Aorta (tissue), 5 donors: ENCODE results near the gene CIB4. TPM values are rescaled to one million over a fixed set of nuclear protein-coding genes. Genes with fewer than 3 reads are reported as not detected.

Experiments
- ATAC-seq: fragments of 200-7000 bp; cut with Tn5 transposase; one replicate; pipeline ENCODE4 v1.9.1; 2022; ENCODE audit warnings: moderate library complexity; ENCODE audit not compliant: low FRiP score
- DNase-seq, 2 donors: peaks; one replicate each; pipeline ENCODE4 v3.0.0-alpha.2; 2020
- H3K27ac ChIP-seq, 2 donors: one replicate each; pipeline ENCODE4 v1.5.1; 2013; ENCODE audit warnings: low read length in 2 of 2, mild to moderate bottlenecking in 2 of 2, moderate library complexity in 2 of 2, control low read depth in 1 of 2, inconsistent platforms in 1 of 2, low read depth in 1 of 2
- H3K27me3 ChIP-seq, 2 donors: one replicate each; pipeline ENCODE4 v1.6.1; 2013; ENCODE audit warnings: control low read depth in 1 of 2, low read length in 1 of 2, mild to moderate bottlenecking in 1 of 2, moderate library complexity in 1 of 2; ENCODE audit not compliant: insufficient read depth in 2 of 2, control insufficient read depth in 1 of 2
- H3K36me3 ChIP-seq, 2 donors: one replicate each; pipeline ENCODE4 v1.6.1; 2013; ENCODE audit warnings: control low read depth in 1 of 2, low read length in 1 of 2, mild to moderate bottlenecking in 1 of 2; ENCODE audit not compliant: insufficient read depth in 2 of 2, control insufficient read depth in 1 of 2
- H3K4me1 ChIP-seq, 2 donors: one replicate each; pipeline ENCODE4 v1.6.1; 2013; ENCODE audit warnings: low read length in 2 of 2, control low read depth in 1 of 2, mild to moderate bottlenecking in 1 of 2, moderate library complexity in 1 of 2; ENCODE audit not compliant: insufficient read depth in 2 of 2, control insufficient read depth in 1 of 2
- H3K4me3 ChIP-seq, 2 donors: one replicate each; pipeline ENCODE4 v1.5.1; 2013; ENCODE audit warnings: low read length in 2 of 2, control low read depth in 1 of 2, mild to moderate bottlenecking in 1 of 2
- H3K9me3 ChIP-seq: one replicate; pipeline ENCODE4 v1.6.1; 2013; ENCODE audit warnings: mild to moderate bottlenecking, low read length; ENCODE audit not compliant: control insufficient read depth
- WGBS, 2 donors: extraction: QIAGEN DNeasy Blood & Tissue Kit; methylation state at CpG; one replicate each; pipeline ENCODE4 v1.1.7; 2013; 5-methylcytosine and 5-hydroxymethylcytosine counted together
- intact Hi-C, 2 donors: fragments of 100-400 bp; cut with DNase I; formaldehyde crosslinking; loops; one replicate each; pipeline versions ENCODE4 v1.14.2 to v1.15.0; 2022
- polyA plus RNA-seq, 2 donors: library from polyadenylated mRNA; stranded (reverse); fragments of 200-250 nt; gene quantifications; one replicate each; pipeline ENCODE4 v1.2.3, GENCODE V29; 2013
- total RNA-seq, 2 donors: library from RNA; stranded (reverse); fragmentation: NEBNext Ultra II Directional; extraction: Animal tissue kit (Norgen Biotek cat#: 25700); gene quantifications; one replicate each; pipeline ENCODE4 v1.2.1, GENCODE V29; 2021
- donor health status: healthy with polysubstance abuse.
- donor health status: Bipolar disorder and iron deficiency.
- donor health status: DM: no; HTN: no; CAD: no.
- donor health status: DM: no; HTN: no; CAD: no.
- donor health status: DM: yes; HTN: yes; CAD: no.

Gene CIB4
- total and polyA plus RNA-seq, 4 donors: 0.60 TPM; not detected in 3

GRCh38 chr2:26626606-26627005, 14.6 kb downstream of the CIB4 start:
- H3K4me3 ChIP-seq: no peak overlapping the region
- peaks cover 0 to 2% of the 10 kb centered on the region in 2 donors for H3K4me1 ChIP-seq
- ATAC-seq: no peak
- no peak overlapping the region for H3K27ac ChIP-seq
- intact Hi-C loops: loop anchor here in 1 of 2 donors (5.0 kb wide), 1 partner anchor 51 kb away; no protein-coding TSS in a partner anchor
- H3K9me3 ChIP-seq: no peaks in the 10 kb centered on the region
- no peaks in the 10 kb centered on the region for H3K27me3 ChIP-seq
- H3K36me3 ChIP-seq: no peaks in the 10 kb centered on the region
- peak in 1 of 2 donors; percentile 30 for DNase-seq
- WGBS, 2 donors: 96% methylated on average over 3 of the region's 3 CpGs

GRCh38 chr2:26623541-26624495, 17.3 kb downstream of the CIB4 start:
- no peaks in the 10 kb centered on the region for H3K9me3 ChIP-seq
- no peaks in the 10 kb centered on the region for H3K36me3 ChIP-seq
- intact Hi-C loops: no loop called here
- peak; percentile 54 for ATAC-seq
- DNase-seq: peak; percentile 78 to 85
- H3K27me3 ChIP-seq: no peaks in the 10 kb centered on the region
- 34 to 36% methylated on average over 19 of the region's 19 CpGs for WGBS, 2 donors
- H3K4me1 ChIP-seq: peaks cover 0 to 2% of the 10 kb centered on the region in 2 donors
- no peak overlapping the region for H3K4me3 ChIP-seq
- H3K27ac ChIP-seq: peak overlapping the region in 1 of 2 donors; percentile 64

GRCh38 chr2:26621469-26622199, 19.5 kb downstream of the CIB4 start:
- Histone ChIP-seq H3K36me3 (no peaks in the 10 kb centered on the region), H3K4me3 (no peak overlapping the region), H3K27me3 (no peaks in the 10 kb centered on the region), H3K4me1 (peaks cover 0 to 2% of the 10 kb centered on the region in 2 donors), H3K27ac (no peak overlapping the region), H3K9me3 (no peaks in the 10 kb centered on the region)
- intact Hi-C loops: no loop called here
- DNase-seq: peak in 1 of 2 donors; percentile 27
- ATAC-seq: no peak
- WGBS, 2 donors: 92 to 96% methylated on average over 5 of the region's 5 CpGs

GRCh38 chr2:26620031-26620605, 21.0 kb downstream of the CIB4 start:
- peaks cover 0 to 2% of the 10 kb centered on the region in 2 donors for H3K4me1 ChIP-seq
- H3K27me3 ChIP-seq: no peaks in the 10 kb centered on the region
- ATAC-seq: no peak
- H3K27ac ChIP-seq: no peak overlapping the region
- 77 to 83% methylated on average over 14 of the region's 14 CpGs for WGBS, 2 donors
- no peak overlapping the region for H3K4me3 ChIP-seq
- no peaks in the 10 kb centered on the region for H3K9me3 ChIP-seq
- DNase-seq: peak in 1 of 2 donors; percentile 64
- intact Hi-C loops: no loop called here
- H3K36me3 ChIP-seq: no peaks in the 10 kb centered on the region

GRCh38 chr2:26619521-26619951, 21.6 kb downstream of the CIB4 start:
- no peaks in the 10 kb centered on the region for H3K36me3 ChIP-seq
- H3K27me3 ChIP-seq: no peaks in the 10 kb centered on the region
- H3K9me3 ChIP-seq: no peaks in the 10 kb centered on the region
- ATAC-seq (no peak), DNase-seq (peak in 1 of 2 donors; percentile 15)
- no peak overlapping the region for H3K4me3 ChIP-seq
- 91 to 93% methylated on average over 8 of the region's 8 CpGs for WGBS, 2 donors
- peaks cover 2 to 4% of the 10 kb centered on the region in 2 donors for H3K4me1 ChIP-seq
- H3K27ac ChIP-seq: no peak overlapping the region
- intact Hi-C loops: no loop called here

GRCh38 chr2:26619096-26619495, 22.1 kb downstream of the CIB4 start:
- Histone ChIP-seq H3K27me3 (no peaks in the 10 kb centered on the region), H3K4me3 (no peak overlapping the region), H3K9me3 (no peaks in the 10 kb centered on the region), H3K4me1 (peaks cover 4% of the 10 kb centered on the region in 2 donors), H3K36me3 (no peaks in the 10 kb centered on the region), H3K27ac (no peak overlapping the region)
- DNase-seq (no peak), ATAC-seq (no peak)
- WGBS, 2 donors: 89 to 92% methylated on average over 11 of the region's 11 CpGs
- intact Hi-C loops: no loop called here

GRCh38 chr2:26618611-26619010, 22.6 kb downstream of the CIB4 start:
- no peak overlapping the region for H3K27ac ChIP-seq
- ATAC-seq (no peak), DNase-seq (no peak)
- H3K4me1 ChIP-seq: peaks cover 3 to 4% of the 10 kb centered on the region in 2 donors
- WGBS, 2 donors: 94 to 96% methylated on average over 10 of the region's 10 CpGs
- no peaks in the 10 kb centered on the region for H3K36me3 ChIP-seq
- H3K4me3 ChIP-seq: no peak overlapping the region
- intact Hi-C loops: no loop called here
- H3K9me3 ChIP-seq: no peaks in the 10 kb centered on the region
- no peaks in the 10 kb centered on the region for H3K27me3 ChIP-seq

GRCh38 chr2:26617588-26618083, 23.5 kb downstream of the CIB4 start:
- ATAC-seq (no peak), DNase-seq (no peak)
- H3K27me3 ChIP-seq: no peaks in the 10 kb centered on the region
- intact Hi-C loops: no loop called here
- peaks cover 2 to 4% of the 10 kb centered on the region in 2 donors for H3K4me1 ChIP-seq
- no peaks in the 10 kb centered on the region for H3K9me3 ChIP-seq
- H3K27ac ChIP-seq: no peak overlapping the region
- no peak overlapping the region for H3K4me3 ChIP-seq
- 93 to 94% methylated on average over 7 of the region's 7 CpGs for WGBS, 2 donors
- no peaks in the 10 kb centered on the region for H3K36me3 ChIP-seq
